ENCODE measurements around the gene UBTD2.

The UBTD2 gene

GRCh38 chr5:172160506-172160905 is 123.1 kb downstream of the UBTD2 start:
- no peak for TF ChIP-seq CTCF (IDR thresholded peaks at IDR 0.05; ENCODE audit: low read depth, low read length)

More at GRCh38 chr5:172160506-172160905, 123.1 kb downstream of the UBTD2 start:
- H3K4me3 ChIP-seq (replicated peaks in 1 of 2; ENCODE audit: low read depth in 2 of 2, low read length in 2 of 2), result no peak overlapping the region
- no peak for DNase-seq (ENCODE audit: low read depth in 2 of 2)

All from cardiac fibroblast (primary cell).